HG03460 (cell line): ENCODE results near the gene ODAD4.
"Not testable (repeated sequence)": the region's sequence is repeated elsewhere in the genome, so short reads cannot be mapped to it uniquely, and the experiment has no call there.

ENCODE experiments used
- ATAC-seq: cut with Tn5 transposase; IDR thresholded peaks from one replicate; pipeline ENCODE4 v1.9.1; 2021; ENCODE audit not compliant: unreplicated experiment

The ODAD4 gene

GRCh38 chr17:41913798-41914197 lies 16.6 kb upstream of the ODAD4 start:
- no peak for ATAC-seq

- no peak for ATAC-seq
Measured at GRCh38 chr17:41914358-41914766, 16.1 kb upstream of the ODAD4 start.

GRCh38 chr17:41915020-41915419 lies 15.4 kb upstream of the ODAD4 start:
- no peak for ATAC-seq

- ATAC-seq: no peak
Measured at GRCh38 chr17:41915566-41915965, 14.9 kb upstream of the ODAD4 start.

- no peak for ATAC-seq
Measured at GRCh38 chr17:41917192-41917591, 13.2 kb upstream of the ODAD4 start.

GRCh38 chr17:41917679-41918313 lies 12.6 kb upstream of the ODAD4 start:
- ATAC-seq: no peak

GRCh38 chr17:41918314-41919164 lies 11.9 kb upstream of the ODAD4 start, which contains the start of gene ACLY:
Gene ACLY, minus strand, starts transcription at chr17:41918951. Its CDS starts 5,078 bp downstream, at chr17:41913873.
- ATAC-seq: peak; percentile 82

- ATAC-seq: peak; percentile 4
Measured at GRCh38 chr17:41919165-41919817, 11.1 kb upstream of the ODAD4 start.

- ATAC-seq: no peak
Measured at GRCh38 chr17:41919840-41920579, 10.4 kb upstream of the ODAD4 start.

GRCh38 chr17:41920580-41920955 lies 9.8 kb upstream of the ODAD4 start:
- no peak for ATAC-seq

- ATAC-seq: no peak
Measured at GRCh38 chr17:41925991-41926590, 4.3 kb upstream of the ODAD4 start.

- ATAC-seq: no peak
Measured at GRCh38 chr17:41928693-41929251, 1.6 kb upstream of the ODAD4 start.

- ATAC-seq: peak; percentile 37
Measured at GRCh38 chr17:41930833-41931156, 378 bp downstream of the ODAD4 start.

- ATAC-seq: not testable (repeated sequence)
Measured at GRCh38 chr17:41931715-41932114, 1.3 kb downstream of the ODAD4 start.

GRCh38 chr17:41932816-41933389 lies 2.5 kb downstream of the ODAD4 start:
- ATAC-seq: no peak

- no peak for ATAC-seq
Measured at GRCh38 chr17:41935641-41936040, 5.2 kb downstream of the ODAD4 start.

- ATAC-seq: no peak
Measured at GRCh38 chr17:41937970-41938954, 7.8 kb downstream of the ODAD4 start.

- no peak for ATAC-seq
Measured at GRCh38 chr17:41939044-41939692, 8.8 kb downstream of the ODAD4 start.

GRCh38 chr17:41939693-41940090 lies 9.3 kb downstream of the ODAD4 start:
- ATAC-seq: no peak
